Tibial nerve (tissue), 4 donors: ENCODE data around the gene SORCS2.

ENCODE experiments used
- CTCF ChIP-seq, 5 experiments: fragments of 200-600 bp in 3 of 5; fragments of 450-650 bp in 2 of 5; sonication (generic) in 3 of 5; IDR thresholded peaks; one replicate each; pipeline ENCODE4 v1.5.1; 2016 to 2019; ENCODE audit warnings: antibody characterized with exemption in 5 of 5, mild to moderate bottlenecking in 3 of 5, moderate library complexity in 2 of 5
- EP300 ChIP-seq, 2 donors: sonication (generic); formaldehyde crosslinking; IDR thresholded peaks; one replicate each; pipeline ENCODE4 v1.6.1; 2017; ENCODE audit warnings: antibody characterized with exemption in 2 of 2, mild to moderate bottlenecking in 1 of 2

- TF ChIP-seq CTCF (IDR thresholded peaks at IDR 0.05) (no peak), EP300 (IDR thresholded peaks at IDR 0.05) (no peak)
Observed at GRCh38 chr4:7786517-7786916, 594.2 kb downstream of the SORCS2 start.
